Left ventricle myocardium superior (tissue), 1 donor: Measurements from ENCODE around the gene GNGT1. TPM values are rescaled to one million over a fixed set of nuclear protein-coding genes. Genes with fewer than 3 reads are reported as not detected.

Source experiments
- ATAC-seq: fragments of 200-7000 bp; cut with Tn5 transposase; one replicate; pipeline ENCODE4 v1.9.1; 2020; ENCODE audit warnings: mild to moderate bottlenecking, moderate library complexity
- DNase-seq: peaks from one replicate; pipeline ENCODE4 v3.0.0-alpha.2; 2020
- intact Hi-C: fragments of 100-400 bp; cut with micrococcal nuclease; formaldehyde crosslinking; loops from one replicate; pipeline ENCODE4 v1.11.0; 2022
- long read RNA-seq: library from polyadenylated mRNA; unstranded; transcript quantifications from one replicate; pipeline ENCODE4 v2.0.0, GENCODE V29; 2021
- total RNA-seq: library from RNA; stranded (reverse); fragmentation: NEBNext Ultra II Directional; extraction: Animal tissue kit (Norgen Biotek cat#: 25700); gene quantifications from one replicate; pipeline ENCODE4 v1.2.1, GENCODE V29; 2021
- donor health status: DM: no; HTN: yes; CAD: no; lungs with severe emphysema.

The GNGT1 gene
- not detected for total RNA-seq
- long read RNA-seq: 0 reads

- no peak for ATAC-seq
- intact Hi-C loops: no loop called here
- DNase-seq: no peak
Observed at GRCh38 chr7:93906267-93906666, at the start of gene GNGT1. Gene GNGT1 (plus strand): TSS chr7:93906567. CDS start chr7:93906747, 180 bp downstream.

- DNase-seq (no peak), ATAC-seq (no peak)
- intact Hi-C loops: no loop called here
Observed at GRCh38 chr7:93858857-93859256, 47.5 kb upstream of the GNGT1 start.

DNA sequence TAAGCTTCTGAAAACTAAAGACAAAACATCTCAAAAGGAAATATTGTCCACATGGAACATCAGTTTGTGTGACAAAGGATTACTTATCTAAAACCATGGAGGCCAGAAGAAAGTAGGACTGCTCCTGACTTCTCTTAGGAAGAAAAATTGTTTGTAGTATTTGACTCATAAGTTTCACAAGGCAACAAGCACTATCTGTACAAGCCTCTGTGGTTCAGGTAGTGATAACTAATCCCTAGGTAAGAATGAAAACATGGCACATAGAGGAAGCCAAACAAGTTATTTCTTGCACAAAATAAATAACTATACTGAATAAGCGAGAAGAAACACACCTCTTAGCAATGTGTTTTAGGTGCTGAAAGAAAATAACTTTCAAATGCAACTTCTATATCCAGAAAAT, 46.1 kb upstream of the GNGT1 start:
- intact Hi-C loops: no loop called here
- DNase-seq (no peak), ATAC-seq (no peak)

DNA sequence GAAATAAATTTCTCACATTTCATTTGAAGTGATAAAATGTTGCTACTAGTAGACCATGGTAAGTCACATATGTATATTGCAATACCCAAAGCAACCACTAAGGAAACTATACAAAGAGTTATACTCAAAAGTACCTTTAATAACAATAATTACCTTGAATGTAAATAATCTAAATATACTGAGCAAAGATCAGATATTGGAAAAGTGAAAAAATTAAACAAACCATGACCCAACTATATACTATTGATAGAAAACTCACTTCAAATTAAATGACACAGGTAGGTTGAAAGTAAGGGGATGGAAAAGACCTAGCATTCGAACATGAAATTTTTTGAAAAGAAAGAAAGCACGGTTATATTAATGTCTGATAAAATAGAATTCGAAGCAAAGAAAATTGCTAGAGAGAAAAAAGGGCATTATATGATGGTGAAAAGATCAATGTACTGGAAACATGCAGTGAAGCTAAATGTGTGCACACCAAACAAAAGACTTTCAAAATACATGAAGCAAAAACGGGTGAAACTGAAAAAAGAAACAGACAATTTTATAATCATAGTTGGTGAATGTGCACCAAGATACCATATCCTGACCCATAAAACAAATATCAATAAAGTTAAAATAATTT, 44.9 kb upstream of the GNGT1 start:
- intact Hi-C loops: no loop called here
- DNase-seq (no peak), ATAC-seq (no peak)

- intact Hi-C loops: no loop called here
Observed at GRCh38 chr7:93862651-93863050, 43.7 kb upstream of the GNGT1 start.

GRCh38 chr7:93866886-93867285, 39.5 kb upstream of the GNGT1 start:
- DNase-seq (no peak), ATAC-seq (no peak)
- intact Hi-C loops: no loop called here

More at GRCh38 chr7:93862651-93863050, 43.7 kb upstream of the GNGT1 start:
- DNase-seq (no peak), ATAC-seq (no peak)

DNA sequence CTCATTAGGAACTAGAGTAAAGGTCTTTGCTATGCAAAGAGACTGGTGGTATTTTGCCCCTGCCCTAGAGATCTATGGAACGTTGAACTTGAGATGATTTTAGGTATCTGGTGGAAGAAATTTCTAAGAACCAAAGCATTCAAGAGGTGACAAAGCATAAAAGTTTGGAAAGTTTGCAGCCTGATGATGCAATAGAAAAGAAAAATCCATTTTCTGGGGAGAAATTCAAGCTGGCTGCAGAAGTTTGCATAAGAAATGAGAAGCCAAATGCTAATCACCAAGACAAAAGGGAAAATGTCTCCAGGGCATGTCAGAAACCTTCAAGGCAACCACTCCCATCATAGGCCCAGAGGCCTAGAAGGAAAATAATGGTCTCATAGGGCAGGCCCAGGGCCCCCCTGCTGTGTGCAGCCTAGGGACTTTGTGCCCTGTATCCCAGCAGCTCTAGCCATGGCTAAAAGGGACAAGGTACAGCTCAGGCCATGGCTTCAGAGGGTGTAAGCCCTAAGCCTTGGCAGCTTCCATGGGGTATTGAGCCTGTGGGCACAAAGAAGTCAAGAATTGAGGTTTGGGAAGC, 32.3 kb upstream of the GNGT1 start:
- DNase-seq: no peak
- intact Hi-C loops: no loop called here
- no peak for ATAC-seq

- intact Hi-C loops: no loop called here
- ATAC-seq (no peak), DNase-seq (no peak)
Observed at GRCh38 chr7:93877742-93878141, 28.6 kb upstream of the GNGT1 start.

- DNase-seq (no peak), ATAC-seq (no peak)
- intact Hi-C loops: no loop called here
Observed at GRCh38 chr7:93879356-93879755, 27.0 kb upstream of the GNGT1 start.

GRCh38 chr7:93882468-93882867, 23.9 kb upstream of the GNGT1 start:
- DNase-seq: no peak
- intact Hi-C loops: no loop called here
- ATAC-seq: no peak

- intact Hi-C loops: no loop called here
- ATAC-seq: no peak
- DNase-seq: no peak
Observed at GRCh38 chr7:93883078-93883916, 23.1 kb upstream of the GNGT1 start.

DNA sequence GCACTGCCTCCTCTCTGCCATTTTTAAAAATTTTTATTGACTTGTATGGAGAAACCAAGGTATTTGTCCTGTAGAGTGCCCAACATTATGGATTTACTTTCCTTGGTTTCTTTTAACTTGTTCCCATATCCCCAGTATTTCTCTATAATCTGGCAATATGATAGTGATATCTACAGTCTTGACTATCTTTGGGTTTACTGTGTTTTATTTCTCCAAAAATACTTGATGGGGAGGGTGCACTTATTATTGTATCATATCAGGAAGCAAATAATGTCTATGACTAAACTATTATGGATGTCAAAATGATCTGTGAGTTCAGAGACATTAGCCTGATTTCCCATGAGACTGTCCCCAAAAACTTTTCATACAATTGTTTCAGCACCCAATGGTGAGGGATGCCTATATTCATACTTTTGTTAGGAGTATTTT, 22.4 kb upstream of the GNGT1 start:
- DNase-seq (no peak), ATAC-seq (no peak)
- intact Hi-C loops: no loop called here

- DNase-seq (no peak), ATAC-seq (no peak)
- intact Hi-C loops: no loop called here
Observed at GRCh38 chr7:93884541-93884940, 21.8 kb upstream of the GNGT1 start.

GRCh38 chr7:93889261-93889660, 17.1 kb upstream of the GNGT1 start:
- DNase-seq (no peak), ATAC-seq (no peak)
- intact Hi-C loops: no loop called here

- peak; percentile 35 for DNase-seq
- peak; percentile 74 for ATAC-seq
- intact Hi-C loops: no loop called here
Observed at GRCh38 chr7:93890041-93890463, 16.3 kb upstream of the GNGT1 start.

DNA sequence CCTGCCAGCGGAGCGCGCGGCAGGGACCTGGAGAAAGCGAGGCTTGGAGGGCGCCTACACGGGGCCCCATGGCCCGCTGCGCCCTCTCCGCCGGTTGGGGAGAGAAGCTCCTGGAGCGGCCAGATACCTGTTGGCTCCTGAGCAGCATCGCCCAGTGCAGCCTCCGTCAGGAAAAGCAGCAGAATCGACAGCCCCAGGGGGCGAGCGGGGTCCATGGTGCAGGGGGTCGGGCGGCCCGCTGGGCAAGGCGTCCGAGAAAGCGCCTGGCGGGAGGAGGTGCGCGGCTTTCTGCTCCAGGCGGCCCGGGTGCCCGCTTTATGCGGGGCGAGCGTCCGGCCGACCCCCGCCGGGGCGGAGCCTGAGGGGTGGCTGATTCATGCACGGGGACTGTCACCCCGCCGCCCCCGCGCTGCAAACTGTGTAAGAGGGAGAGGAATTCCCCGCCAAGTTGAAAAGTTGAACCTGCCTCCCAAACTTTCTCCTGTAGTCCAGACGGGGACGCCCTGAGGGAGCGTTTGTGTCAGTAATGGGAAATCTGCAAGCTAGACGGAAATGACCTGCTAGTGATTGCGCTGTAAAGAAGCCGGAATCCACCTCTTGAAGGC, 15.8 kb upstream of the GNGT1 start, which contains the start of gene TFPI2:
Gene TFPI2 (minus strand): TSS at position 290 of the 605 bp plus-strand sequence. CDS start 75 bp downstream, at position 215.
- intact Hi-C loops: no loop called here
- DNase-seq (peak; percentile 41), ATAC-seq (peak; percentile 82)

DNA sequence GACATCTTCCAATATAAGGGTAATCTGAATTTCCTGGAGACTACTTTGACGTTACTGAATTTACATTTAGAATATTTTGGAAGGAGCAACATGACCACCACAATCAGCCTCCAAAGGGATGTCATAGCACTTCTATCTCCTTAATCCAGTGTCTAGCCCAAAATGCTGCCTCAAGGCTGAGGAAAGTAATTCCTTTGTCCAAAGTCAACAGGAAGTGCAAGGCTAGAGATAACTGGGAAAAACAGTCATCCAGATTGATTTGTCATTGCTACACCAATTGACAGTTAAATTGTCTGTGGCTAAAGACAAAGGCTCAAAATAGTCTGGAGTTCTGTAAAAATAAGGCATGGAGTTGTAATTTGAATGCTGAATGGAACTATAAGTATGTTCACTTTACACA, 11.9 kb upstream of the GNGT1 start:
- peak; percentile 44 for ATAC-seq
- intact Hi-C loops: no loop called here
- DNase-seq: no peak

DNA sequence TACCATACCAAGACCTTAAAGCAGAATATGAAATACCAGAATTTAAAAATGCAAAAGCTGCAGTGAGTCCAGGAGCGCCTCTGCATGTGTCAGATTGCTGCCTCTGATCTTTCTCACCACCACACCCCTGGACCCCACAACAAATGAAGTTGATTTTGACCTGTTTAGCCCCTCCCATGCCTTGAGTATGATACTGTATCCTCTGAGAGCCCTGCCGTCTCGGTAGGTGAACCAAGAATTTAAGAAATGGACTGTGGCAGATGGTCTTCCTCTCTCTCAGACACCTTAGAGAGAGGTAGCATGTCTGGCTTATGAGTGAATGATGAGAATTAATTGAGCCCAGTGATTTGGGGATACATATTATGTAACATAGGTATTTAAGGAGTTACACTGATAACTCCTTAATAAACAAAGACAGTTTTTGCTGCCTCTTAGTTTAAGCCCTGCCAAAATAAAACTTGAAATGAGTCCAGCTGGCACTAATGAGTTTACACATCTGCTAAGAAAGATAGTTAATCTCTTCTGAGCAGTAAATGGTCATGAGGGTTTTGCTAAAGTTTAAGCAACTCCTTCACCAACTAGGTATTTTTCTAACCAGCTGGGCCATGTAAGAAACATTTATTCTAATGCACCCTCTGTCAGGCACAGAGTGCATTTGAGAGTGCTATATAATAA, 11.3 kb upstream of the GNGT1 start:
- intact Hi-C loops: no loop called here
- DNase-seq: no peak
- peak; percentile 38 for ATAC-seq

DNA sequence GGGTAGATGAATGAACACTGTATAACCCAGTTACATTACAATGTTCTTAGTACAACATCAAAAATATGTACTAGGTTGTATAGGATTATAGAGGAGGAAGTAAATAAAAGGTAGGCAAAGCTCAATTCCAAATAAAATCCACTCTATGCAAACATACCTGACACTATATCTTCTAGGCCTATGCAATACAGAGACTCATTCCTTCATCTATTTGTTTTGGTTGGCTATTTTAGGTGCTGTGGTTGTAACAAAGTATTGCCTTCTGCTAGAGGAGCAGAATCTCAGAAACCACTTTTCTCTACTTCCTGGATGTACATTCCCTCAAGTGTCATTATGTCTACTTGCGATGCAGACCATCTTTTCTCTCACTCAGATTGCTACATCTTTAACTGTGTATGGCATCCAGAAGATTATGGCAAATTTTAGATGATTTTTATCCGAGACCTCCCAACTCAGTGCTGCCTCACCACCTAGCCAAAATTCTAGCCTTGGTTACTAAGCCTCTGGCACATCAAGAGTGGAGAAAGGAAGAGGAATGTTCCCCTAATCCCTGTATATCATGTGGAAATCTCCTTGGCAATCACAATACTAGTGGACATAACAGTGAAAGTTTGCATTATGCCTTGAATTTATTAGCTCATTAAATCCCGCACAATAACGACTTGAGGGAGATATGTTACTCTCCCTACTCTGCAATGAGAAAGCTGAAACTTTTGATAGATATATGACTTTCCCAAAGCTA, 10.3 kb upstream of the GNGT1 start:
- ATAC-seq (no peak), DNase-seq (no peak)
- intact Hi-C loops: no loop called here
